Endothelial cell of umbilical vein (primary cell): Measurements from ENCODE around the gene CMIP. TPM values are rescaled to one million over a fixed set of nuclear protein-coding genes. Genes with fewer than 3 reads are reported as not detected.

Experiments used
- BruUV-seq: library from RNA; stranded (reverse); fragments of 400-500 nt; replicated peaks from 2 replicates; lab custom pipeline; 2021; lab: Mats Ljungman, UMichigan
- CTCF ChIA-PET: fragments of 300-600, 350-600 bp; sonication (Branson Sonifier 250); formaldehyde crosslinking; loops from one replicate; lab custom pipeline; 2021; ENCODE audit warnings: antibody characterized with exemption, inconsistent platforms; lab: Charles Lee
- POLR2A ChIA-PET: fragments of 300-600, 350-600 bp; sonication (Branson Sonifier 250); formaldehyde crosslinking; loops from one replicate; lab custom pipeline; 2021; ENCODE audit warnings: antibody characterized with exemption, inconsistent platforms; lab: Charles Lee
- DNase-seq: peaks from one replicate; pipeline ENCODE4 v3.0.0-alpha.2; 2011; ENCODE audit warnings: low read depth, low spot score
- FAIRE-seq: peaks from 2 replicates; lab custom pipeline; 2011; peaks lifted over from hg19 to GRCh38; lab: Jason Lieb, UNC
- H2AFZ ChIP-seq: 2 replicates; pipeline ENCODE4 v1.6.0; 2012; ENCODE audit warnings: low read depth, low read length, control low read depth, inconsistent platforms
- H3K27ac ChIP-seq: 2 replicates; pipeline ENCODE4 v1.5.1; 2011; ENCODE audit warnings: low read depth, mild to moderate bottlenecking, control low read depth, low read length, moderate library complexity; ENCODE audit not compliant: insufficient read depth
- H3K27me3 ChIP-seq, 2 experiments: 2 replicates each; pipeline versions ENCODE4 v1.6.0 to v1.6.1; 2011; ENCODE audit warnings: low read length in 2 of 2, mixed read lengths in 1 of 2; ENCODE audit not compliant: control insufficient read depth in 2 of 2, insufficient read depth in 2 of 2
- H3K36me3 ChIP-seq, 2 experiments: 2 replicates in 1 of 2; 3 replicates in 1 of 2; pipeline ENCODE4 v1.5.1; 2011; ENCODE audit warnings: low read length in 2 of 2, mild to moderate bottlenecking in 1 of 2, moderate library complexity in 1 of 2; ENCODE audit not compliant: control insufficient read depth in 2 of 2, insufficient read depth in 2 of 2; ENCODE audit errors: extremely low read depth in 1 of 2
- H3K4me1 ChIP-seq: 3 replicates; pipeline ENCODE4 v1.5.1; 2011; ENCODE audit warnings: mild to moderate bottlenecking, low read length; ENCODE audit not compliant: control insufficient read depth, insufficient read depth; ENCODE audit errors: extremely low read depth
- H3K4me2 ChIP-seq: 2 replicates; pipeline ENCODE4 v1.6.1; 2011; ENCODE audit warnings: low read length, control low read depth, mixed read lengths; ENCODE audit not compliant: insufficient read depth
- H3K4me3 ChIP-seq, 3 experiments: fragments of 200-600 bp in 1 of 3; sonication (generic), shearing (Covaris generic) in 1 of 3; replicated peaks in 1 of 3; 2 replicates each; pipeline ENCODE4 v1.5.1; 2011 to 2016; ENCODE audit warnings: control low read depth in 3 of 3, low read length in 3 of 3, mild to moderate bottlenecking in 2 of 3, inconsistent platforms in 1 of 3, low read depth in 1 of 3, moderate library complexity in 1 of 3; ENCODE audit not compliant: insufficient read depth in 1 of 3
- H3K79me2 ChIP-seq: 2 replicates; pipeline ENCODE4 v1.6.0; 2012; ENCODE audit warnings: low read length, inconsistent platforms; ENCODE audit not compliant: control insufficient read depth, insufficient read depth
- H3K9ac ChIP-seq: replicated peaks from 2 replicates; pipeline ENCODE3; 2011; ENCODE audit warnings: low read length, control low read depth; ENCODE audit not compliant: insufficient read depth; ENCODE audit errors: extremely low read depth
- H3K9me1 ChIP-seq: replicated peaks from 3 replicates; pipeline ENCODE4 v1.6.0; 2011; ENCODE audit warnings: mild to moderate bottlenecking, low read length; ENCODE audit not compliant: control insufficient read depth, insufficient read depth; ENCODE audit errors: extremely low read depth
- H3K9me3 ChIP-seq: replicated peaks from 2 replicates; pipeline ENCODE4 v1.5.1; 2012; ENCODE audit warnings: low read length, inconsistent platforms; ENCODE audit not compliant: control insufficient read depth, insufficient read depth
- H4K20me1 ChIP-seq: replicated peaks from 2 replicates; pipeline ENCODE3; 2011; ENCODE audit warnings: mild to moderate bottlenecking, low read length; ENCODE audit not compliant: control insufficient read depth, insufficient read depth; ENCODE audit errors: extremely low read depth
- CTCF ChIP-seq, 2 donors: IDR thresholded peaks; 1 replicate in 1 of 2; 2 replicates in 1 of 2; pipeline ENCODE4 v1.5.1; 2011; ENCODE audit warnings: low read length in 2 of 2, mild to moderate bottlenecking in 2 of 2, moderate library complexity in 2 of 2, control low read depth in 1 of 2, inconsistent platforms in 1 of 2, low read depth in 1 of 2; ENCODE audit not compliant: insufficient read depth in 1 of 2; ENCODE audit errors: extremely low read depth in 1 of 2
- EZH2 ChIP-seq: IDR thresholded peaks from 2 replicates; pipeline ENCODE4 v1.6.1; 2012; ENCODE audit warnings: borderline replicate concordance, low read depth, mild to moderate bottlenecking, moderate library complexity, low read length, inconsistent platforms; ENCODE audit not compliant: severe bottlenecking
- FOS ChIP-seq: IDR thresholded peaks from 2 replicates; pipeline ENCODE4 v1.6.1; 2011; ENCODE audit warnings: mild to moderate bottlenecking, low read length, moderate library complexity, borderline replicate concordance; ENCODE audit not compliant: insufficient read depth
- JUN ChIP-seq: IDR thresholded peaks from 2 replicates; pipeline ENCODE4 v1.6.1; 2011; ENCODE audit warnings: borderline replicate concordance, low read depth; ENCODE audit not compliant: insufficient read length, insufficient read depth
- MYC ChIP-seq: IDR thresholded peaks from one replicate; pipeline ENCODE4 v1.6.1; 2011; ENCODE audit warnings: mild to moderate bottlenecking, low read depth, low read length
- POLR2A ChIP-seq: IDR thresholded peaks from 2 replicates; pipeline ENCODE4 v1.6.1; 2012; ENCODE audit warnings: low read depth, mild to moderate bottlenecking, control low read depth, low read length
- POLR2AphosphoS5 ChIP-seq: IDR thresholded peaks from 2 replicates; pipeline ENCODE4 v1.6.1; 2012; ENCODE audit warnings: low read depth, mild to moderate bottlenecking, control low read depth, low read length, moderate library complexity; ENCODE audit not compliant: insufficient read depth
- dilution Hi-C: fragments of 300-500 bp; cut with MboI; formaldehyde crosslinking; loops from one replicate; pipeline ENCODE4 v1.15.0; 2019; ENCODE audit warnings: low sequenced_read_pairs; ENCODE audit not compliant: extremely low pct_ligation_motif_present
- intact Hi-C: fragments of 100-400 bp; cut with micrococcal nuclease; formaldehyde crosslinking; loops from one replicate; pipeline ENCODE4 v1.10.0; 2022
- polyA plus RNA-seq, 4 experiments: library from polyadenylated mRNA; depleted of rRNA in 3 of 4; stranded (reverse) in 3 of 4; unstranded in 1 of 4; fragments of >200 nt; gene quantifications; 2 replicates each; pipeline versions ENCODE4 v1.2.1 to v1.2.3, GENCODE V29; 2011 to 2012; ENCODE audit warnings: missing spikeins in 1 of 4
- total RNA-seq: library from RNA; stranded (reverse); gene quantifications from 2 replicates; pipeline ENCODE4 v1.2.3, GENCODE V29; 2021

CMIP gene
- total and polyA plus RNA-seq, 2 donors (not counting 3 experiments of a cell fraction or from before 2014, with no cell fraction given), result 29.0 to 101 TPM

- Histone ChIP-seq H2AFZ (no peak overlapping the region), H3K27me3 (no peaks in the 10 kb centered on the region), H3K9ac (peak overlapping the region; percentile 61), H3K36me3 (peaks cover 7 to 20% of the 10 kb centered on the region in 2 experiments), H3K4me3 (no peak overlapping the region), H3K9me1 (no peaks in the 10 kb centered on the region), H3K4me2 (no peak overlapping the region), H3K27ac (peak overlapping the region; percentile 74), H3K9me3 (no peaks in the 10 kb centered on the region), H3K4me1 (peaks cover 25% of the 10 kb centered on the region), H3K79me2 (no peaks in the 10 kb centered on the region), H4K20me1 (no peaks in the 10 kb centered on the region)
- FAIRE-seq (peak; percentile 99), DNase-seq (peak; percentile 91)
- POLR2A ChIA-PET, result interaction anchor here (0.7 to 0.8 kb wide), 2 partner anchors 344 to 492 kb away, joined by 3 to 4 read pairs; no protein-coding TSS in a partner anchor
- BruUV-seq, result no TSS peak
- CTCF ChIA-PET, result interaction anchor here (0.9 to 2.8 kb wide), 4 partner anchors 14 to 341 kb away, joined by 3 to 15 read pairs (median 5); no protein-coding TSS in a partner anchor
- TF ChIP-seq EZH2 (no peak), JUN (peak; percentile 84), FOS (peak; percentile 91), POLR2AphosphoS5 (peak; percentile 53), POLR2A (peak; percentile 8), CTCF (IDR thresholded peaks at IDR 0.05; ENCODE audit: extremely low read depth in 1 of 2, insufficient read depth in 1 of 2, low read depth in 1 of 2, low read length in 2 of 2) (no peak), MYC (no peak)
- dilution Hi-C loops (no loop called here), intact Hi-C loops (loop anchor here (1.0 to 2.0 kb wide), 3 partner anchors 13 to 25 kb away; no protein-coding TSS in a partner anchor)
Measured at GRCh38 chr16:81711657-81712319, 267.2 kb downstream of the CMIP start.
